Measurements from ENCODE around the gene PRKAR1B.

Gene PRKAR1B

DNA sequence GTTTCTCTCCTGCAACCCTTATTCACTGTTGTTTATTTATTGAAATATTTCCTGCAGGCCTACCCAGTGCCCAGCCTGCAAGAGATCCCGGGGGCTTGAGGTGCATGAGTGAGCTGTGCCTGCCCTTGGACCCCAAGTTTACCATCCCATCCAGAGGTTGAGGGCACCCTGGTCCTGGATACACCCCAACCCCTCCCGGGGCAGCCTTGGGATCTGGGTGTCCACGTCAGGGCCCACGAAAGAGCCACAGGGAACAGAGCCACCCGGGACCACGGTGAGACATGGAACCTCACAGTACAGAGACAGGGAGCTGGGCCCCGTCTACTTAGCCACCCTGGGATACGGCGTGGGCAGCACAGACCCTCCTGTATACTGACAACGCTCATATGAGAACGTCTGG, 178.7 kb downstream of the PRKAR1B start:
- Histone ChIP-seq H3K4me2 (ENCODE audit: low read length) (no peak overlapping the region), H3K27ac (ENCODE audit: low read depth, low read length, poor library complexity, severe bottlenecking) (no peak overlapping the region), H3K4me3 (ENCODE audit: low read depth, low read length, poor library complexity, severe bottlenecking) (no peak overlapping the region), H3K4me1 (ENCODE audit: insufficient read depth, low read length, severe bottlenecking) (no peaks in the 10 kb centered on the region), H3K36me3 (ENCODE audit: insufficient read depth, low read length) (no peaks in the 10 kb centered on the region), H2AFZ (ENCODE audit: low read length) (no peak overlapping the region), H3F3A (ENCODE audit: insufficient read depth, low read length) (no peaks in the 10 kb centered on the region), H3K27me3 (ENCODE audit: insufficient read depth, low read length) (no peaks in the 10 kb centered on the region; the same call in 1 of the 2 replicates), H3K9me3 (ENCODE audit: low read length) (no peaks in the 10 kb centered on the region), H3K9me2 (ENCODE audit: low read depth, low read length) (no peaks in the 10 kb centered on the region), H3K9ac (ENCODE audit: low read length) (no peak overlapping the region), H4K20me1 (ENCODE audit: insufficient read depth, low read length) (no peaks in the 10 kb centered on the region), H3K79me2 (ENCODE audit: insufficient read depth, low read length) (no peaks in the 10 kb centered on the region)
- TF ChIP-seq, protein P1, sequence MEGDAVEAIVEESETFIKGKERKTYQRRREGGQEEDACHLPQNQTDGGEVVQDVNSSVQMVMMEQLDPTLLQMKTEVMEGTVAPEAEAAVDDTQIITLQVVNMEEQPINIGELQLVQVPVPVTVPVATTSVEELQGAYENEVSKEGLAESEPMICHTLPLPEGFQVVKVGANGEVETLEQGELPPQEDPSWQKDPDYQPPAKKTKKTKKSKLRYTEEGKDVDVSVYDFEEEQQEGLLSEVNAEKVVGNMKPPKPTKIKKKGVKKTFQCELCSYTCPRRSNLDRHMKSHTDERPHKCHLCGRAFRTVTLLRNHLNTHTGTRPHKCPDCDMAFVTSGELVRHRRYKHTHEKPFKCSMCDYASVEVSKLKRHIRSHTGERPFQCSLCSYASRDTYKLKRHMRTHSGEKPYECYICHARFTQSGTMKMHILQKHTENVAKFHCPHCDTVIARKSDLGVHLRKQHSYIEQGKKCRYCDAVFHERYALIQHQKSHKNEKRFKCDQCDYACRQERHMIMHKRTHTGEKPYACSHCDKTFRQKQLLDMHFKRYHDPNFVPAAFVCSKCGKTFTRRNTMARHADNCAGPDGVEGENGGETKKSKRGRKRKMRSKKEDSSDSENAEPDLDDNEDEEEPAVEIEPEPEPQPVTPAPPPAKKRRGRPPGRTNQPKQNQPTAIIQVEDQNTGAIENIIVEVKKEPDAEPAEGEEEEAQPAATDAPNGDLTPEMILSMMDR (IDR thresholded peaks at IDR 0.05; ENCODE audit: low read length) = no peak

- Histone ChIP-seq H3K9ac (ENCODE audit: low read length) (no peak overlapping the region), H3F3A (ENCODE audit: insufficient read depth, low read length) (no peaks in the 10 kb centered on the region), H3K4me1 (ENCODE audit: insufficient read depth, low read length, severe bottlenecking) (no peaks in the 10 kb centered on the region), H3K27ac (ENCODE audit: low read depth, low read length, poor library complexity, severe bottlenecking) (no peak overlapping the region), H3K9me3 (ENCODE audit: low read length) (no peaks in the 10 kb centered on the region), H2AFZ (ENCODE audit: low read length) (no peak overlapping the region), H3K4me2 (ENCODE audit: low read length) (no peak overlapping the region), H3K27me3 (ENCODE audit: insufficient read depth, low read length) (no peaks in the 10 kb centered on the region; the same call in 1 of the 2 replicates), H3K36me3 (ENCODE audit: insufficient read depth, low read length) (no peaks in the 10 kb centered on the region), H3K79me2 (ENCODE audit: insufficient read depth, low read length) (no peaks in the 10 kb centered on the region), H3K9me2 (ENCODE audit: low read depth, low read length) (no peaks in the 10 kb centered on the region), H3K4me3 (ENCODE audit: low read depth, low read length, poor library complexity, severe bottlenecking) (no peak overlapping the region), H4K20me1 (ENCODE audit: insufficient read depth, low read length) (no peaks in the 10 kb centered on the region)
- TF ChIP-seq, protein P1 (IDR thresholded peaks at IDR 0.05; ENCODE audit: low read length) = no peak
- no peak for TF ChIP-seq EZH2 (IDR thresholded peaks at IDR 0.05; ENCODE audit: borderline replicate concordance, low read length)
These were observed 181.6 kb downstream of the PRKAR1B start for GRCh38 chr7:545470-545869.

DNA sequence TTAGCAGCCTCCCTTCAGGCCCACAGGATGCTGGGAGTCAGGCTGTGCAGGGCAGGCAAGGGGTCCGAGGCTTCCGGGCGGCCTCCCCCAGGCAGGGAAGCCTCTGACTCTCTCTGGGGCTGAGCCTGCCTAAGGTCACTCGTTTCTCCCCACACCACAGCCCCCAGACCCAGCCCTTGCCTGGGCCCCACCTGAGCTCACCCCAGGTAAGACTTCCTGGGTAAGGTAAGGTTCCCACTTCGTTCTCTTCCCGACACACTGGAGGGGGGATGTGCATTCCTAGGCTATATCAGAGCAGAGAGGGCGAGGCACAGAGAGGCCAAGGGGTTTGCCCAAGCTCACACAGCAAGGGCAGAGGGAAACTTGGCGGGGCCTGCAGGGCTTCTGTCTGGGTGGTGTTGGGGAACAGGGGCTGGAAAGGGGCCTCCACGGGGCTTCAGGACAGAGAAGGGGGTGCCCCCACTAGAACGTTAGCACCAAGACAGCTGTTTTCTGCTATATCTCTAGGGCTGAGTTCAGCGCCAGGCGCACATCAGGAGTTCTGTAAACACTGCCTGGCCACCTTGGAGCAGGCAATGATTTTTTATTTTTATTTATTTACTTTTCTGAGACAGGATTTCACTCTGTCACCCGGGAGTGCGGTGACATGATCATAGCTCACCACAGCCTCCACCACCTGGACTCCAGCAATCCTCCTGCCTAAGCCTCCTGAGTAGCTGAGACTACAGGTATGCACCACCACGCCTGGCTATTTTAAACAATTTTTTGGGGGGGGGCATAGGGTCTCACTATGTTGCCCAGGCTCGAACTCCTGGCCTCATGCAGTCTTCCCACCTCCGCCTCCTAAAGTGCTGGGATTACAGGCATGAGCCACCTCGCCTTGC, 182.5 kb downstream of the PRKAR1B start:
- H3K36me3 ChIP-seq (ENCODE audit: insufficient read depth, low read length) = no peaks in the 10 kb centered on the region
- H3K9me3 ChIP-seq (ENCODE audit: low read length) = no peaks in the 10 kb centered on the region
- no peak overlapping the region for H3K9ac ChIP-seq (ENCODE audit: low read length)
- H4K20me1 ChIP-seq (ENCODE audit: insufficient read depth, low read length) = no peaks in the 10 kb centered on the region
- no peaks in the 10 kb centered on the region for H3K4me1 ChIP-seq (ENCODE audit: insufficient read depth, low read length, severe bottlenecking)
- no peak overlapping the region for H2AFZ ChIP-seq (ENCODE audit: low read length)
- no peaks in the 10 kb centered on the region for H3K79me2 ChIP-seq (ENCODE audit: insufficient read depth, low read length)
- no peaks in the 10 kb centered on the region for H3K9me2 ChIP-seq (ENCODE audit: low read depth, low read length)
- no peak overlapping the region for H3K27ac ChIP-seq (ENCODE audit: low read depth, low read length, poor library complexity, severe bottlenecking)
- H3K4me2 ChIP-seq (ENCODE audit: low read length) = no peak overlapping the region
- no peak overlapping the region for H3K4me3 ChIP-seq (ENCODE audit: low read depth, low read length, poor library complexity, severe bottlenecking)
- no peaks in the 10 kb centered on the region; the same call in 1 of the 2 replicates for H3K27me3 ChIP-seq (ENCODE audit: insufficient read depth, low read length)
- TF ChIP-seq EZH2 (IDR thresholded peaks at IDR 0.05; ENCODE audit: borderline replicate concordance, low read length) = no peak
- TF ChIP-seq, protein P1 (IDR thresholded peaks at IDR 0.05; ENCODE audit: low read length) = no peak
- no peaks in the 10 kb centered on the region for H3F3A ChIP-seq (ENCODE audit: insufficient read depth, low read length)

Measured in OCI-LY1 (cell line).